Stimulated activated CD8-positive, alpha-beta memory T cell treated with anti-CD3 and anti-CD28 coated beads, Interleukin-2, amount 100 ng/mL, for 48 hours (primary cell): ENCODE measurements around the gene ASCC2.
"Not testable (repeated sequence)": the region's sequence is repeated elsewhere in the genome, so short reads cannot be mapped to it uniquely, and the experiment has no call there.

Experiments used
- DNase-seq, 2 donors: peaks; one replicate each; pipeline ENCODE4 v3.0.0-alpha.2; 2020; ENCODE audit warnings: low read depth in 2 of 2

The ASCC2 gene

GRCh38 chr22:29837741-29838598 lies at the start of gene ASCC2:
Gene ASCC2, minus strand, starts transcription at chr22:29838274. Its CDS starts 5,949 bp downstream, at chr22:29832325.
- DNase-seq = peak; percentile 99

- no peak for DNase-seq
Observed at GRCh38 chr22:29887358-29887757, 49.3 kb upstream of the ASCC2 start.

- DNase-seq = no peak
Observed at GRCh38 chr22:29886596-29886995, 48.5 kb upstream of the ASCC2 start.

- no peak for DNase-seq
Observed at GRCh38 chr22:29885610-29886009, 47.5 kb upstream of the ASCC2 start.

- DNase-seq = no peak
Observed at GRCh38 chr22:29883775-29884097, 45.7 kb upstream of the ASCC2 start.

GRCh38 chr22:29883045-29883774 lies 45.1 kb upstream of the ASCC2 start, which contains the start of gene MTMR3:
Gene MTMR3, plus strand, starts transcription at chr22:29883174. Its CDS starts 87,886 bp downstream, at chr22:29971060.
- peak; percentile 89 to 92 for DNase-seq

- no peak for DNase-seq
Observed at GRCh38 chr22:29882716-29883044, 44.6 kb upstream of the ASCC2 start.

- peak in 1 of 2 donors; percentile 13 for DNase-seq
Observed at GRCh38 chr22:29879753-29880152, 41.7 kb upstream of the ASCC2 start.

GRCh38 chr22:29877620-29878019 lies 39.5 kb upstream of the ASCC2 start:
- DNase-seq = no peak

GRCh38 chr22:29873943-29874342 lies 35.9 kb upstream of the ASCC2 start:
- no peak for DNase-seq

- DNase-seq = no peak
Observed at GRCh38 chr22:29872989-29873388, 34.9 kb upstream of the ASCC2 start.

GRCh38 chr22:29872144-29872893 lies 34.2 kb upstream of the ASCC2 start:
- no peak for DNase-seq

GRCh38 chr22:29871684-29872083 lies 33.6 kb upstream of the ASCC2 start:
- DNase-seq = no peak

- no peak for DNase-seq
Observed at GRCh38 chr22:29870574-29870973, 32.5 kb upstream of the ASCC2 start.

GRCh38 chr22:29867851-29868250 lies 29.8 kb upstream of the ASCC2 start:
- DNase-seq = no peak

- no peak for DNase-seq
Observed at GRCh38 chr22:29867260-29867659, 29.2 kb upstream of the ASCC2 start.

GRCh38 chr22:29865572-29865971 lies 27.5 kb upstream of the ASCC2 start:
- not testable (repeated sequence) for DNase-seq

GRCh38 chr22:29861672-29862297 lies 23.7 kb upstream of the ASCC2 start:
- no peak for DNase-seq

- DNase-seq = no peak
Observed at GRCh38 chr22:29860006-29860766, 22.1 kb upstream of the ASCC2 start.

GRCh38 chr22:29859030-29859429 lies 21.0 kb upstream of the ASCC2 start:
- not testable (repeated sequence) for DNase-seq

GRCh38 chr22:29856496-29856895 lies 18.4 kb upstream of the ASCC2 start:
- no peak for DNase-seq
